H1 (cell line): ENCODE measurements around the gene PFN2. TPM values are rescaled to one million over a fixed set of nuclear protein-coding genes. Genes with fewer than 3 reads are reported as not detected.

Source experiments
- CTCF ChIA-PET: fragments of 300-600 bp; sonication (Branson Sonifier 250); formaldehyde crosslinking; loops from one replicate; lab custom pipeline; 2021; ENCODE audit not compliant: partially characterized antibody; lab: Charles Lee
- POLR2A ChIA-PET: fragments of 300-600 bp; sonication (Branson Sonifier 250); formaldehyde crosslinking; loops from one replicate; lab custom pipeline; 2021; ENCODE audit warnings: inconsistent platforms; ENCODE audit not compliant: partially characterized antibody; lab: Charles Lee
- DNase-seq, 2 experiments: peaks; one replicate each; pipeline versions ENCODE4 v3.0.0 to v3.0.0-alpha.2; 2010 to 2022; ENCODE audit warnings: low spot score in 2 of 2, low read depth in 1 of 2, mixed read lengths in 1 of 2
- FAIRE-seq: peaks from 2 replicates; lab custom pipeline; 2011; peaks lifted over from hg19 to GRCh38; lab: Jason Lieb, UNC
- H2AFZ ChIP-seq: 2 replicates; pipeline ENCODE4 v1.8.1; 2012; ENCODE audit warnings: low read length, inconsistent platforms
- H2AK5ac ChIP-seq: 2 replicates; pipeline ENCODE4 v1.6.1; 2013; ENCODE audit warnings: low read depth, low read length
- H2BK120ac ChIP-seq: replicated peaks from 2 replicates; pipeline ENCODE3; 2013; ENCODE audit warnings: low read depth, low read length, inconsistent platforms
- H2BK12ac ChIP-seq: 2 replicates; pipeline ENCODE4 v1.6.1; 2013; ENCODE audit warnings: low read depth, low read length
- H2BK15ac ChIP-seq: 2 replicates; pipeline ENCODE4 v1.6.1; 2013; ENCODE audit warnings: low read length
- H2BK20ac ChIP-seq: 2 replicates; pipeline ENCODE4 v1.6.1; 2013; ENCODE audit warnings: low read length
- H2BK5ac ChIP-seq: 2 replicates; pipeline ENCODE4 v1.6.1; 2013; ENCODE audit warnings: low read depth, low read length
- H3K14ac ChIP-seq: 2 replicates; pipeline ENCODE4 v1.6.1; 2013; ENCODE audit warnings: inconsistent platforms; ENCODE audit not compliant: insufficient read length
- H3K18ac ChIP-seq: 2 replicates; pipeline ENCODE4 v1.6.1; 2013; ENCODE audit warnings: low read length; ENCODE audit errors: extremely low read depth
- H3K23ac ChIP-seq: 2 replicates; pipeline ENCODE4 v1.6.1; 2013; ENCODE audit warnings: inconsistent platforms; ENCODE audit not compliant: insufficient read length
- H3K23me2 ChIP-seq: 2 replicates; pipeline ENCODE4 v1.6.1; 2013; ENCODE audit warnings: low read depth, low read length
- H3K27ac ChIP-seq: 2 replicates; pipeline ENCODE4 v1.6.1; 2011; ENCODE audit warnings: low read depth, low read length, inconsistent platforms
- H3K27me3 ChIP-seq, 4 experiments: replicated peaks in 1 of 4; 1 replicate in 1 of 4; 2 replicates in 3 of 4; pipeline versions ENCODE4 v1.6.1 to v1.8.1; 2011 to 2013; ENCODE audit warnings: low read length in 3 of 4, mild to moderate bottlenecking in 3 of 4, inconsistent platforms in 2 of 4, mixed read lengths in 2 of 4, moderate library complexity in 1 of 4; ENCODE audit not compliant: control insufficient read depth in 3 of 4, insufficient read depth in 3 of 4; ENCODE audit errors: extremely low read depth in 1 of 4
- H3K36me3 ChIP-seq, 4 experiments: 2 replicates each; pipeline versions ENCODE4 v1.6.1 to v1.8.1; 2011 to 2013; ENCODE audit warnings: mild to moderate bottlenecking in 4 of 4, low read length in 3 of 4, moderate library complexity in 2 of 4, control low read depth in 1 of 4, inconsistent platforms in 1 of 4; ENCODE audit not compliant: insufficient read depth in 4 of 4, control insufficient read depth in 2 of 4
- H3K4ac ChIP-seq: replicated peaks from 2 replicates; pipeline ENCODE3; 2013; ENCODE audit warnings: low read length, low read depth, mixed read lengths, inconsistent platforms; ENCODE audit not compliant: insufficient read length
- H3K4me1 ChIP-seq, 4 experiments: replicated peaks in 1 of 4; 1 replicate in 1 of 4; 2 replicates in 3 of 4; pipeline versions ENCODE4 v1.6.1 to v1.8.1; 2011 to 2013; ENCODE audit warnings: low read length in 3 of 4, inconsistent platforms in 2 of 4, mixed read lengths in 1 of 4; ENCODE audit not compliant: insufficient read depth in 4 of 4, control insufficient read depth in 3 of 4
- H3K4me2 ChIP-seq, 2 experiments: 2 replicates each; pipeline versions ENCODE4 v1.6.1 to v1.8.1; 2011 to 2013; ENCODE audit warnings: low read depth in 2 of 2, low read length in 2 of 2, control low read depth in 1 of 2, inconsistent platforms in 1 of 2, mild to moderate bottlenecking in 1 of 2; ENCODE audit not compliant: insufficient read depth in 1 of 2
- H3K4me3 ChIP-seq, 4 experiments: fragments of 200-600, 300-600 bp in 1 of 4; sonication (generic), shearing (Covaris generic), sonication (Bioruptor Twin) in 1 of 4; 2 replicates each; pipeline versions ENCODE4 v1.5.1 to v1.8.1; 2011 to 2016; ENCODE audit warnings: low read length in 4 of 4, low read depth in 3 of 4, control low read depth in 2 of 4, inconsistent platforms in 2 of 4, mild to moderate bottlenecking in 2 of 4, mixed read lengths in 1 of 4, moderate library complexity in 1 of 4; ENCODE audit not compliant: insufficient read depth in 2 of 4; ENCODE audit errors: extremely low read depth in 1 of 4
- H3K56ac ChIP-seq: replicated peaks from 2 replicates; pipeline ENCODE3; 2013; ENCODE audit warnings: low read depth, mild to moderate bottlenecking, mixed read lengths, low read length, inconsistent platforms; ENCODE audit not compliant: insufficient read length
- H3K79me1 ChIP-seq: 2 replicates; pipeline ENCODE4 v1.6.1; 2013; ENCODE audit warnings: low read depth, low read length, control low read depth
- H3K79me2 ChIP-seq, 2 experiments: 2 replicates each; pipeline versions ENCODE4 v1.6.1 to v1.8.1; 2012 to 2013; ENCODE audit warnings: low read length in 2 of 2, mild to moderate bottlenecking in 2 of 2, inconsistent platforms in 1 of 2; ENCODE audit not compliant: insufficient read depth in 2 of 2, control insufficient read depth in 1 of 2
- H3K9ac ChIP-seq, 4 experiments: replicated peaks in 1 of 4; 1 replicate in 1 of 4; 2 replicates in 3 of 4; pipeline versions ENCODE4 v1.6.1 to v1.8.1; 2011 to 2013; ENCODE audit warnings: low read depth in 3 of 4, low read length in 3 of 4, control low read depth in 2 of 4, mild to moderate bottlenecking in 2 of 4, moderate library complexity in 2 of 4, inconsistent platforms in 1 of 4; ENCODE audit errors: extremely low read depth in 1 of 4
- H3K9me3 ChIP-seq, 2 experiments: 2 replicates each; pipeline versions ENCODE4 v1.6.1 to v1.8.1; 2012 to 2013; ENCODE audit warnings: mild to moderate bottlenecking in 2 of 2, moderate library complexity in 2 of 2, control low read depth in 1 of 2, inconsistent platforms in 1 of 2, low read depth in 1 of 2, low read length in 1 of 2, mixed read lengths in 1 of 2; ENCODE audit not compliant: insufficient read depth in 2 of 2
- H4K20me1 ChIP-seq, 2 experiments: replicated peaks in 1 of 2; 2 replicates each; pipeline versions ENCODE3 to v1.8.1; 2011 to 2013; ENCODE audit warnings: inconsistent platforms in 2 of 2, low read length in 2 of 2, mild to moderate bottlenecking in 1 of 2; ENCODE audit not compliant: insufficient read depth in 2 of 2, control insufficient read depth in 1 of 2
- H4K5ac ChIP-seq: 2 replicates; pipeline ENCODE4 v1.6.1; 2013; ENCODE audit warnings: low read length, low read depth, mixed read lengths, inconsistent platforms; ENCODE audit not compliant: insufficient read length
- H4K8ac ChIP-seq: 2 replicates; pipeline ENCODE4 v1.8.0; 2013; ENCODE audit warnings: mild to moderate bottlenecking, moderate library complexity, low read length, inconsistent platforms; ENCODE audit not compliant: insufficient read depth; ENCODE audit errors: extremely low read depth
- H4K91ac ChIP-seq: replicated peaks from 2 replicates; pipeline ENCODE3; 2013; ENCODE audit warnings: low read length, mixed read lengths, inconsistent platforms; ENCODE audit not compliant: insufficient read length
- CBX8 ChIP-seq: fragments of 300-800, 300-1000 bp; sonication (generic); IDR thresholded peaks from 2 replicates; pipeline ENCODE4 v1.7.1; 2016; ENCODE audit warnings: low read depth, low read length, borderline replicate concordance
- EP300 ChIP-seq, 2 experiments: IDR thresholded peaks; 1 replicate in 1 of 2; 2 replicates in 1 of 2; pipeline ENCODE4 v1.6.1; 2011 to 2012; ENCODE audit warnings: low read depth in 2 of 2, low read length in 2 of 2, mild to moderate bottlenecking in 2 of 2, borderline replicate concordance in 1 of 2, inconsistent platforms in 1 of 2, moderate library complexity in 1 of 2
- HDAC2 ChIP-seq, 2 experiments: fragments of 300-600 bp in 1 of 2; sonication (generic) in 1 of 2; IDR thresholded peaks; 2 replicates each; pipeline ENCODE4 v1.6.1; 2011 to 2012; ENCODE audit warnings: low read depth in 2 of 2, low read length in 2 of 2, mild to moderate bottlenecking in 2 of 2, moderate library complexity in 2 of 2, borderline replicate concordance in 1 of 2, inconsistent platforms in 1 of 2
- HDAC6 ChIP-seq: IDR thresholded peaks from one replicate; pipeline ENCODE4 v1.7.1; 2012; ENCODE audit warnings: low read depth, mild to moderate bottlenecking, inconsistent platforms, low read length, moderate library complexity
- KDM1A ChIP-seq: fragments of 200-600, 300-600 bp; sonication (generic); IDR thresholded peaks from 2 replicates; pipeline ENCODE4 v1.7.1; 2016; ENCODE audit warnings: mild to moderate bottlenecking, low read length, borderline replicate concordance
- MAFK ChIP-seq: IDR thresholded peaks from 2 replicates; pipeline ENCODE4 v1.6.1; 2012; ENCODE audit warnings: low read depth, mild to moderate bottlenecking, improper control_type of control experiment, low read length
- POLR2AphosphoS5 ChIP-seq: IDR thresholded peaks from 2 replicates; pipeline ENCODE4 v1.6.1; 2011; ENCODE audit warnings: low read depth, low read length
- RNF2 ChIP-seq: fragments of 200-900, 300-1000 bp; sonication (generic); IDR thresholded peaks from 2 replicates; pipeline ENCODE4 v1.7.1; 2016; ENCODE audit warnings: borderline replicate concordance, low read depth, mild to moderate bottlenecking, antibody characterized with exemption, low read length; ENCODE audit not compliant: poor library complexity, severe bottlenecking; ENCODE audit errors: missing control alignments
- SIRT6 ChIP-seq: IDR thresholded peaks from one replicate; pipeline ENCODE4 v1.7.1; 2012; ENCODE audit warnings: low read length, inconsistent platforms
- SIX5 ChIP-seq: IDR thresholded peaks from 2 replicates; pipeline ENCODE4 v1.6.1; 2011; ENCODE audit warnings: mild to moderate bottlenecking, low read depth, low read length
- SP2 ChIP-seq: IDR thresholded peaks from 2 replicates; pipeline ENCODE4 v1.6.1; 2012; ENCODE audit warnings: mild to moderate bottlenecking, low read length, inconsistent platforms
- TAF1 ChIP-seq: IDR thresholded peaks from 2 replicates; pipeline ENCODE4 v1.6.1; 2011; ENCODE audit warnings: mild to moderate bottlenecking, low read depth, low read length
- TBP ChIP-seq: IDR thresholded peaks from 2 replicates; pipeline ENCODE4 v1.6.1; 2011; ENCODE audit warnings: low read depth, low read length, improper control_type of control experiment
- YY1 ChIP-seq: IDR thresholded peaks from 2 replicates; pipeline ENCODE4 v1.6.1; 2011; ENCODE audit warnings: low read depth, mild to moderate bottlenecking, low read length
- WGBS, 2 experiments: shearing (Covaris generic) in 1 of 2; methylation state at CpG; one replicate each; pipeline versions ENCODE4 v1.1.6 to v1.1.7; 2013 to 2015; ENCODE audit warnings: low lambda C conversion rate in 2 of 2, mixed read lengths in 2 of 2, inconsistent platforms in 1 of 2, low coverage in 1 of 2, missing lambda C conversion rate in 1 of 2; ENCODE audit not compliant: insufficient replicate concordance in 2 of 2, insufficient coverage in 1 of 2, insufficient read length in 1 of 2; ENCODE audit errors: extremely low coverage in 1 of 2, missing lambda C conversion rate in 1 of 2; 5-methylcytosine and 5-hydroxymethylcytosine counted together
- polyA plus RNA-seq, 7 experiments: library from polyadenylated mRNA; depleted of rRNA in 3 of 7; stranded (reverse) in 5 of 7; unstranded in 2 of 7; fragments of >200 nt in 5 of 7; fragments of 200-250 nt in 2 of 7; gene quantifications; 1 replicate in 5 of 7; 2 replicates in 1 of 7; 4 replicates in 1 of 7; pipeline versions ENCODE4 v1.2.1 to v1.2.3, GENCODE V29; 2011 to 2013; ENCODE audit warnings: missing spikeins in 2 of 7, mixed read lengths in 2 of 7
- total RNA-seq: library from RNA; stranded (reverse); fragmentation: NEBNext Ultra II Directional; extraction: Animal tissue kit (Norgen Biotek cat#: 25700); gene quantifications from 2 replicates; pipeline ENCODE4 v1.2.1, GENCODE V29; 2021

Gene PFN2
- total and polyA plus RNA-seq, 2 of the 8 experiments (the other 6 are each of a cell fraction or from before 2014, with no cell fraction given) = 175 to 311 TPM

- Histone ChIP-seq H3K14ac (no peak overlapping the region), H3K4me1 (no peaks in the 10 kb centered on the region), H3K36me3 (peaks cover 0 to 3% (median 0%) of the 10 kb centered on the region in 4 experiments; a peak in 1 of 8 replicates), H4K91ac (no peak overlapping the region), H3K4ac (no peak overlapping the region), H4K8ac (no peak overlapping the region), H3K4me2 (no peak overlapping the region), H2BK15ac (no peak overlapping the region), H3K9me3 (no peaks in the 10 kb centered on the region), H3K18ac (no peak overlapping the region), H3K23me2 (no peaks in the 10 kb centered on the region), H3K27me3 (no peaks in the 10 kb centered on the region), H3K56ac (no peak overlapping the region), H2BK120ac (no peak overlapping the region), H3K23ac (no peak overlapping the region), H3K79me1 (no peaks in the 10 kb centered on the region), H4K20me1 (no peaks in the 10 kb centered on the region), H3K27ac (no peak overlapping the region), H3K79me2 (no peaks in the 10 kb centered on the region), H2BK12ac (no peak overlapping the region), H3K9ac (no peak overlapping the region), H3K4me3 (no peak overlapping the region), H2BK5ac (no peak overlapping the region), H2BK20ac (no peak overlapping the region), H4K5ac (no peak overlapping the region), H2AK5ac (no peak overlapping the region), H2AFZ (no peak overlapping the region)
- DNase-seq (no peak), FAIRE-seq (no peak)
- CTCF ChIA-PET = interaction anchor here (1.3 to 1.4 kb wide), 2 partner anchors 8 to 423 kb away, joined by 3 to 4 read pairs; no protein-coding TSS in a partner anchor
- POLR2A ChIA-PET = no interaction called here
- WGBS, 2 experiments = 92% methylated on average over 5 of the region's 5 CpGs; no CpG with 5 or more reads in 1 of the 2 experiments
- TF ChIP-seq MAFK (no peak), EP300 (IDR thresholded peaks at IDR 0.05; ENCODE audit: borderline replicate concordance in 1 of 2, low read depth in 2 of 2, low read length in 2 of 2) (no peak), TAF1 (no peak), TBP (no peak), CBX8 (no peak), SP2 (no peak), RNF2 (no peak), YY1 (no peak), KDM1A (no peak), SIRT6 (no peak), SIX5 (no peak), HDAC6 (no peak), POLR2AphosphoS5 (no peak), HDAC2 (IDR thresholded peaks at IDR 0.05; ENCODE audit: borderline replicate concordance in 1 of 2, low read depth in 2 of 2, low read length in 2 of 2) (no peak)
Observed at GRCh38 chr3:149917124-149917667, 53.5 kb downstream of the PFN2 start.
